Peyer's patch (tissue), 4 donors: ENCODE results near the gene ITGA8. TPM values are rescaled to one million over a fixed set of nuclear protein-coding genes. Genes with fewer than 3 reads are reported as not detected.

ENCODE experiments used
- DNase-seq, 3 donors: peaks; one replicate each; pipeline ENCODE4 v3.0.0-alpha.2; 2017 to 2019
- H3K27ac ChIP-seq, 4 donors: fragments of 200-600 bp; sonication (generic); one replicate each; pipeline ENCODE4 v1.5.1; 2016 to 2019
- H3K27me3 ChIP-seq, 2 donors: fragments of 200-600 bp; sonication (generic); one replicate each; pipeline ENCODE4 v1.5.1; 2019
- H3K36me3 ChIP-seq, 3 donors: fragments of 200-600 bp; sonication (generic); one replicate each; pipeline ENCODE4 v1.5.1; 2016 to 2019
- H3K4me1 ChIP-seq, 4 donors: fragments of 200-600 bp; sonication (generic); one replicate each; pipeline ENCODE4 v1.5.1; 2016 to 2019
- H3K4me3 ChIP-seq, 4 donors: fragments of 200-600 bp; sonication (generic); 1 replicate in 3 of 4; 2 replicates in 1 of 4; pipeline ENCODE4 v1.5.1; 2016 to 2019; ENCODE audit warnings: mild to moderate bottlenecking in 1 of 4
- H3K9me3 ChIP-seq, 4 donors: fragments of 200-600 bp; sonication (generic); one replicate each; pipeline ENCODE4 v1.5.1; 2016 to 2019; ENCODE audit warnings: mild to moderate bottlenecking in 1 of 4
- CTCF ChIP-seq, 6 experiments: fragments of 450-650 bp in 4 of 6; fragments of 200-600 bp in 2 of 6; sonication (generic) in 1 of 6; IDR thresholded peaks; one replicate each; pipeline ENCODE4 v1.5.1; 2017 to 2019; ENCODE audit warnings: antibody characterized with exemption in 6 of 6, mild to moderate bottlenecking in 3 of 6, moderate library complexity in 1 of 6
- POLR2A ChIP-seq, 2 donors: fragments of 450-650 bp; IDR thresholded peaks; one replicate each; pipeline ENCODE4 v1.5.1; 2017; ENCODE audit warnings: antibody characterized with exemption in 2 of 2, mild to moderate bottlenecking in 2 of 2, moderate library complexity in 2 of 2
- total RNA-seq, 4 donors: library from RNA; depleted of rRNA; stranded (reverse); fragments of >200 nt; gene quantifications; one replicate each; pipeline ENCODE4 v1.1.0, GENCODE V29; 2016

The ITGA8 gene
- total RNA-seq, 4 donors from 2014 or later = 2.4 to 13.2 (median 3.9) TPM

GRCh38 chr10:15609246-15609645 lies 110.5 kb downstream of the ITGA8 start:
- no peaks in the 10 kb centered on the region for H3K4me1 ChIP-seq
- TF ChIP-seq CTCF (IDR thresholded peaks at IDR 0.05) (no peak), POLR2A (IDR thresholded peaks at IDR 0.05) (no peak)

GRCh38 chr10:15606377-15606776 lies 113.3 kb downstream of the ITGA8 start:
- Histone ChIP-seq H3K4me3 (no peak overlapping the region), H3K27ac (no peak overlapping the region), H3K9me3 (no peaks in the 10 kb centered on the region), H3K4me1 (no peaks in the 10 kb centered on the region), H3K27me3 (no peaks in the 10 kb centered on the region), H3K36me3 (no peaks in the 10 kb centered on the region)
- no peak for DNase-seq
- TF ChIP-seq CTCF (IDR thresholded peaks at IDR 0.05) = no peak
- no peak for TF ChIP-seq POLR2A (IDR thresholded peaks at IDR 0.05)

More at GRCh38 chr10:15609246-15609645, 110.5 kb downstream of the ITGA8 start:
- Histone ChIP-seq H3K9me3 (no peaks in the 10 kb centered on the region), H3K36me3 (no peaks in the 10 kb centered on the region), H3K4me3 (no peak overlapping the region), H3K27ac (no peak overlapping the region), H3K27me3 (no peaks in the 10 kb centered on the region)
- no peak for DNase-seq

- no peaks in the 10 kb centered on the region for H3K36me3 ChIP-seq
- no peaks in the 10 kb centered on the region for H3K27me3 ChIP-seq
- no peaks in the 10 kb centered on the region for H3K4me1 ChIP-seq
- H3K9me3 ChIP-seq = no peaks in the 10 kb centered on the region
- H3K4me3 ChIP-seq = no peak overlapping the region
- TF ChIP-seq POLR2A (IDR thresholded peaks at IDR 0.05) = no peak
- no peak for TF ChIP-seq CTCF (IDR thresholded peaks at IDR 0.05)
- DNase-seq = no peak
- no peak overlapping the region for H3K27ac ChIP-seq
Measured at GRCh38 chr10:15605740-15606369, 113.9 kb downstream of the ITGA8 start.

- no peak overlapping the region for H3K4me3 ChIP-seq
- no peaks in the 10 kb centered on the region for H3K4me1 ChIP-seq
- TF ChIP-seq POLR2A (IDR thresholded peaks at IDR 0.05) (no peak), CTCF (IDR thresholded peaks at IDR 0.05) (no peak)
- H3K27ac ChIP-seq = no peak overlapping the region
- H3K36me3 ChIP-seq = no peaks in the 10 kb centered on the region
- DNase-seq = no peak
- no peaks in the 10 kb centered on the region for H3K9me3 ChIP-seq
- no peaks in the 10 kb centered on the region for H3K27me3 ChIP-seq
Measured at GRCh38 chr10:15603446-15604011, 116.2 kb downstream of the ITGA8 start.

GRCh38 chr10:15601819-15602218 lies 117.9 kb downstream of the ITGA8 start:
- DNase-seq = no peak
- TF ChIP-seq CTCF (IDR thresholded peaks at IDR 0.05) = no peak
- no peak for TF ChIP-seq POLR2A (IDR thresholded peaks at IDR 0.05)
- no peak overlapping the region for H3K27ac ChIP-seq
- H3K4me1 ChIP-seq = no peaks in the 10 kb centered on the region
- H3K4me3 ChIP-seq = no peak overlapping the region
- H3K27me3 ChIP-seq = no peaks in the 10 kb centered on the region
- no peaks in the 10 kb centered on the region for H3K36me3 ChIP-seq
- no peaks in the 10 kb centered on the region for H3K9me3 ChIP-seq
